Measurements from ENCODE around the gene C16orf86. TPM values are rescaled to one million over a fixed set of nuclear protein-coding genes. Genes with fewer than 3 reads are reported as not detected.

C16orf86 gene
- total RNA-seq, 1 experiment from 2014 or later: 0.79 TPM

DNA sequence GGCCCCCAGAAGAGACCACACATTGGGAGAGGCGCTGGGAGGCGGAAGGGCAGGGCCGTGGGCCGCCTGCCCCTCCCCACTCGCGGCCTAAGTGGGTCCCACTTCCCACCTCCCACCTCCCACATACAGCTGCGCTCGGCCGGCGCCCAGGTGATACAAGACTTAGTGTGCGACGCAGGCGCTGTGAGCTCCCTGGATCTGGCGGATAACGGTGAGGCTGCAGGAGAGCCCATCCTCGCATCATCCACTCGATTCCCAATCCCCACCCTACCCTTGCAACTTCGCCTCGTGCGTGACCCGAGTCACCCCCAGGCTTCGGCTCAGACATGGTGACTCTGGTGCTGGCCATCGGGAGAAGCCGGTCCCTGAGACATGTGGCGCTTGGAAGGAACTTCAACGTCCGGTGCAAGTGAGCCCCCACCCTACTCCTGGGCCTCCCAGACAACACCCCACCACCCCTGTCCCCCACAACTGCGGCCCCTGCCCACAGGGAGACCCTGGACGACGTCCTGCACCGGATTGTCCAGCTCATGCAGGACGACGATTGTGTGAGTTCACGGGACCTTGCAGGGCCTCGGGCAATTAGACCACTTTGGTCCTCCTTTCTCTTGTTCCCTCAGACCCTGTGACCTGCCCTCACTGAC, 17.7 kb upstream of the C16orf86 start:
- ChIA-PET CTCF (no interaction called here), RAD21 (ENCODE audit: low non-redundant PET in 1 of 2, low total read pairs in 2 of 2, uncharacterized antibody in 2 of 2, unreplicated experiment in 2 of 2) (no interaction called here), POLR2A (no interaction called here)
- no peak overlapping the region for H3K27ac ChIP-seq (ENCODE audit: low read depth, low read length)
- no peak overlapping the region for H3K9ac ChIP-seq (ENCODE audit: low read length)
- peaks cover 2% of the 10 kb centered on the region; the same call in 1 of the 2 replicates for H3K79me2 ChIP-seq (ENCODE audit: insufficient read depth, low read length)
- ATAC-seq (no peak), DNase-seq (ENCODE audit: low read depth, low spot score) (no peak)
- no peaks in the 10 kb centered on the region for H3K27me3 ChIP-seq (ENCODE audit: insufficient read depth, low read length)
- no peak overlapping the region for H2AFZ ChIP-seq (ENCODE audit: low read depth, low read length, poor library complexity, severe bottlenecking)
- H3K4me2 ChIP-seq (ENCODE audit: low read length): no peak overlapping the region
- H3K4me3 ChIP-seq (replicated peaks in 1 of 2; ENCODE audit: low read depth in 1 of 2, low read length in 2 of 2): no peak overlapping the region
- H3K36me3 ChIP-seq (ENCODE audit: control insufficient read depth in 1 of 2, insufficient read depth in 2 of 2, low read length in 2 of 2): no peaks in the 10 kb centered on the region
- intact Hi-C loops (cut with micrococcal nuclease): no loop called here
- no peaks in the 10 kb centered on the region for H3K9me3 ChIP-seq (ENCODE audit: control insufficient read depth in 1 of 2, insufficient read depth in 1 of 2, low read depth in 1 of 2, low read length in 2 of 2)
- TF ChIP-seq, protein P1, sequence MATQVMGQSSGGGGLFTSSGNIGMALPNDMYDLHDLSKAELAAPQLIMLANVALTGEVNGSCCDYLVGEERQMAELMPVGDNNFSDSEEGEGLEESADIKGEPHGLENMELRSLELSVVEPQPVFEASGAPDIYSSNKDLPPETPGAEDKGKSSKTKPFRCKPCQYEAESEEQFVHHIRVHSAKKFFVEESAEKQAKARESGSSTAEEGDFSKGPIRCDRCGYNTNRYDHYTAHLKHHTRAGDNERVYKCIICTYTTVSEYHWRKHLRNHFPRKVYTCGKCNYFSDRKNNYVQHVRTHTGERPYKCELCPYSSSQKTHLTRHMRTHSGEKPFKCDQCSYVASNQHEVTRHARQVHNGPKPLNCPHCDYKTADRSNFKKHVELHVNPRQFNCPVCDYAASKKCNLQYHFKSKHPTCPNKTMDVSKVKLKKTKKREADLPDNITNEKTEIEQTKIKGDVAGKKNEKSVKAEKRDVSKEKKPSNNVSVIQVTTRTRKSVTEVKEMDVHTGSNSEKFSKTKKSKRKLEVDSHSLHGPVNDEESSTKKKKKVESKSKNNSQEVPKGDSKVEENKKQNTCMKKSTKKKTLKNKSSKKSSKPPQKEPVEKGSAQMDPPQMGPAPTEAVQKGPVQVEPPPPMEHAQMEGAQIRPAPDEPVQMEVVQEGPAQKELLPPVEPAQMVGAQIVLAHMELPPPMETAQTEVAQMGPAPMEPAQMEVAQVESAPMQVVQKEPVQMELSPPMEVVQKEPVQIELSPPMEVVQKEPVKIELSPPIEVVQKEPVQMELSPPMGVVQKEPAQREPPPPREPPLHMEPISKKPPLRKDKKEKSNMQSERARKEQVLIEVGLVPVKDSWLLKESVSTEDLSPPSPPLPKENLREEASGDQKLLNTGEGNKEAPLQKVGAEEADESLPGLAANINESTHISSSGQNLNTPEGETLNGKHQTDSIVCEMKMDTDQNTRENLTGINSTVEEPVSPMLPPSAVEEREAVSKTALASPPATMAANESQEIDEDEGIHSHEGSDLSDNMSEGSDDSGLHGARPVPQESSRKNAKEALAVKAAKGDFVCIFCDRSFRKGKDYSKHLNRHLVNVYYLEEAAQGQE (IDR thresholded peaks at IDR 0.05; ENCODE audit: low read depth): no peak
- peaks cover 0 to 11% of the 10 kb centered on the region in 2 experiments; a peak in 1 of 4 replicates for H3K4me1 ChIP-seq (ENCODE audit: control insufficient read depth in 1 of 2, insufficient read depth in 2 of 2, low read length in 2 of 2)
- H4K20me1 ChIP-seq (ENCODE audit: insufficient read depth): no peaks in the 10 kb centered on the region
- no TSS peak for BruUV-seq (replicated peaks)
- H3K9me2 ChIP-seq (ENCODE audit: insufficient read depth): no peaks in the 10 kb centered on the region

DNA sequence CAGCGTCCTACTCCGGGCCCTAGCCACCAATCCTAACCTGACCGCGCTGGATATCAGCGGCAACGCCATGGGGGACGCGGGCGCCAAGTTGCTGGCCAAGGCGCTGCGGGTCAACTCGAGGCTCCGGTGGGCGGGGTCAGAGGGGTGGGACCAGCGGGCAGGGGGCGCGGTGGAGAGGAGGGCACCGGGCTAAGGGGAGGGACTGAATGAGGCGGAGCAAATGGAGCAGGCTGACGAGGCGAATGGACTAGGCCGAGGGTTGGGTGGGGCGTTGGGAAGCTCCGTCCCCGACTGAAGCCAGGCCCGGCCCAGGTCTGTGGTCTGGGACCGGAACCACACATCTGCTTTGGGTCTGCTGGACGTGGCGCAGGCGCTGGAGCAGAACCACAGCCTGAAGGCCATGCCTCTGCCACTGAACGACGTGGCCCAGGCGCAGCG, 17.1 kb upstream of the C16orf86 start:
- H3K27ac ChIP-seq (ENCODE audit: low read depth, low read length): no peak overlapping the region
- no peak for TF ChIP-seq YY1 (IDR thresholded peaks at IDR 0.05; ENCODE audit: extremely low read depth, insufficient replicate concordance, low read depth, low read length)
- no peak for TF ChIP-seq EZH2phosphoT487 (IDR thresholded peaks at IDR 0.05; ENCODE audit: borderline replicate concordance)
- TF ChIP-seq, protein P2, sequence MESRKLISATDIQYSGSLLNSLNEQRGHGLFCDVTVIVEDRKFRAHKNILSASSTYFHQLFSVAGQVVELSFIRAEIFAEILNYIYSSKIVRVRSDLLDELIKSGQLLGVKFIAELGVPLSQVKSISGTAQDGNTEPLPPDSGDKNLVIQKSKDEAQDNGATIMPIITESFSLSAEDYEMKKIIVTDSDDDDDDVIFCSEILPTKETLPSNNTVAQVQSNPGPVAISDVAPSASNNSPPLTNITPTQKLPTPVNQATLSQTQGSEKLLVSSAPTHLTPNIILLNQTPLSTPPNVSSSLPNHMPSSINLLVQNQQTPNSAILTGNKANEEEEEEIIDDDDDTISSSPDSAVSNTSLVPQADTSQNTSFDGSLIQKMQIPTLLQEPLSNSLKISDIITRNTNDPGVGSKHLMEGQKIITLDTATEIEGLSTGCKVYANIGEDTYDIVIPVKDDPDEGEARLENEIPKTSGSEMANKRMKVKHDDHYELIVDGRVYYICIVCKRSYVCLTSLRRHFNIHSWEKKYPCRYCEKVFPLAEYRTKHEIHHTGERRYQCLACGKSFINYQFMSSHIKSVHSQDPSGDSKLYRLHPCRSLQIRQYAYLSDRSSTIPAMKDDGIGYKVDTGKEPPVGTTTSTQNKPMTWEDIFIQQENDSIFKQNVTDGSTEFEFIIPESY (IDR thresholded peaks at IDR 0.05; ENCODE audit: extremely low read depth, insufficient replicate concordance, low read length): no peak
- TF ChIP-seq SP1 (IDR thresholded peaks at IDR 0.05; ENCODE audit: low read depth): no peak
- no peak for TF ChIP-seq CBX3 (IDR thresholded peaks at IDR 0.05; ENCODE audit: low read depth)
- TF ChIP-seq ELF1 (IDR thresholded peaks at IDR 0.05; ENCODE audit: borderline replicate concordance, low read depth): no peak
- TF ChIP-seq, protein P3, sequence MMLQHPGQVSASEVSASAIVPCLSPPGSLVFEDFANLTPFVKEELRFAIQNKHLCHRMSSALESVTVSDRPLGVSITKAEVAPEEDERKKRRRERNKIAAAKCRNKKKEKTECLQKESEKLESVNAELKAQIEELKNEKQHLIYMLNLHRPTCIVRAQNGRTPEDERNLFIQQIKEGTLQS (IDR thresholded peaks at IDR 0.05): no peak
- no peak for TF ChIP-seq EGR1 (IDR thresholded peaks at IDR 0.05; ENCODE audit: low read depth)

More for the DNA sequence above, 17.1 kb upstream of the C16orf86 start:
- Histone ChIP-seq H2AFZ (ENCODE audit: low read depth, low read length, poor library complexity, severe bottlenecking) (no peak overlapping the region), H3K9ac (ENCODE audit: low read length) (no peak overlapping the region), H3K36me3 (ENCODE audit: control insufficient read depth in 1 of 2, insufficient read depth in 2 of 2, low read length in 2 of 2) (no peaks in the 10 kb centered on the region), H3K9me3 (ENCODE audit: control insufficient read depth in 1 of 2, insufficient read depth in 1 of 2, low read depth in 1 of 2, low read length in 2 of 2) (no peaks in the 10 kb centered on the region), H3K4me2 (ENCODE audit: low read length) (no peak overlapping the region), H4K20me1 (ENCODE audit: insufficient read depth) (no peaks in the 10 kb centered on the region), H3K4me3 (replicated peaks in 1 of 2; ENCODE audit: low read depth in 1 of 2, low read length in 2 of 2) (no peak overlapping the region), H3K79me2 (ENCODE audit: insufficient read depth, low read length) (peaks cover 2% of the 10 kb centered on the region; the same call in 1 of the 2 replicates), H3K9me2 (ENCODE audit: insufficient read depth) (no peaks in the 10 kb centered on the region), H3K27me3 (ENCODE audit: insufficient read depth, low read length) (no peaks in the 10 kb centered on the region), H3K4me1 (ENCODE audit: control insufficient read depth in 1 of 2, insufficient read depth in 2 of 2, low read length in 2 of 2) (peaks cover 0 to 13% of the 10 kb centered on the region in 2 experiments; a peak in 1 of 4 replicates)
- ChIA-PET POLR2A (no interaction called here), RAD21 (ENCODE audit: low non-redundant PET in 1 of 2, low total read pairs in 2 of 2, uncharacterized antibody in 2 of 2, unreplicated experiment in 2 of 2) (no interaction called here), CTCF (no interaction called here)
- DNase-seq (ENCODE audit: low read depth, low spot score): no peak
- ATAC-seq: no peak
- intact Hi-C loops (cut with micrococcal nuclease): no loop called here
- no TSS peak for BruUV-seq (replicated peaks)

Data from HCT116 (cell line).